ENCODE results near the gene AIMP1.
"Not testable (repeated sequence)": the region's sequence is repeated elsewhere in the genome, so short reads cannot be mapped to it uniquely, and the experiment has no call there.

AIMP1 gene

GRCh38 chr4:106380179-106380578, 63.8 kb downstream of the AIMP1 start:
- TF ChIP-seq CTCF (IDR thresholded peaks at IDR 0.05; ENCODE audit: low read depth, low read length), result no peak
- DNase-seq (ENCODE audit: extremely low read depth, low read depth), result no peak

GRCh38 chr4:106384878-106385277, 68.5 kb downstream of the AIMP1 start:
- DNase-seq (ENCODE audit: extremely low read depth, low read depth), result no peak
- TF ChIP-seq CTCF (IDR thresholded peaks at IDR 0.05; ENCODE audit: low read depth, low read length), result no peak

- no peak for TF ChIP-seq CTCF (IDR thresholded peaks at IDR 0.05; ENCODE audit: low read depth, low read length)
- no peak for DNase-seq (ENCODE audit: extremely low read depth, low read depth)
These were observed 69.6 kb downstream of the AIMP1 start for GRCh38 chr4:106385853-106386393.

- no peak for TF ChIP-seq CTCF (IDR thresholded peaks at IDR 0.05; ENCODE audit: low read depth, low read length)
- no peak for DNase-seq (ENCODE audit: extremely low read depth, low read depth)
These were observed 79.2 kb downstream of the AIMP1 start for GRCh38 chr4:106395582-106395981.

- not testable (repeated sequence) for DNase-seq (ENCODE audit: extremely low read depth, low read depth)
These were observed 82.5 kb downstream of the AIMP1 start for GRCh38 chr4:106398898-106399297.
